ENCODE measurements around the gene XRRA1.
"Not testable (repeated sequence)": the region's sequence is repeated elsewhere in the genome, so short reads cannot be mapped to it uniquely, and the experiment has no call there.

XRRA1 gene

GRCh38 chr11:74978041-74978440 lies 29.1 kb upstream of the XRRA1 start:
- peaks cover 7% of the 10 kb centered on the region for H3K36me3 ChIP-seq (ENCODE audit: control insufficient read depth, insufficient read depth, low read length)
- H3K9me3 ChIP-seq (ENCODE audit: control insufficient read depth, low read length) = no peaks in the 10 kb centered on the region
- H3K4me3 ChIP-seq (ENCODE audit: insufficient read depth, low read depth, low read length) = no peak overlapping the region
- H3K27ac ChIP-seq (ENCODE audit: insufficient read depth, low read depth, low read length, poor library complexity, severe bottlenecking) = no peak overlapping the region
- no peaks in the 10 kb centered on the region for H3K4me1 ChIP-seq (ENCODE audit: control insufficient read depth, insufficient read depth, low read length)
- WGBS, 2 experiments = 93 to 97% methylated on average over 4 of the region's 4 CpGs
- no peaks in the 10 kb centered on the region for H3K27me3 ChIP-seq (ENCODE audit: control insufficient read depth, insufficient read depth, low read length, poor library complexity, severe bottlenecking)

- H3K4me1 ChIP-seq (ENCODE audit: control insufficient read depth, insufficient read depth, low read length) = no peaks in the 10 kb centered on the region
- peaks cover 10% of the 10 kb centered on the region for H3K36me3 ChIP-seq (ENCODE audit: control insufficient read depth, insufficient read depth, low read length)
- no peaks in the 10 kb centered on the region for H3K9me3 ChIP-seq (ENCODE audit: control insufficient read depth, low read length)
- no peak overlapping the region for H3K27ac ChIP-seq (ENCODE audit: insufficient read depth, low read depth, low read length, poor library complexity, severe bottlenecking)
- WGBS, 2 experiments = 94 to 100% methylated on average over 2 to 6 of the region's 6 CpGs
- H3K27me3 ChIP-seq (ENCODE audit: control insufficient read depth, insufficient read depth, low read length, poor library complexity, severe bottlenecking) = no peaks in the 10 kb centered on the region
- H3K4me3 ChIP-seq (ENCODE audit: insufficient read depth, low read depth, low read length) = no peak overlapping the region
Observed at GRCh38 chr11:74971424-74971823, 22.5 kb upstream of the XRRA1 start.

GRCh38 chr11:74970852-74971395 lies 22.0 kb upstream of the XRRA1 start:
- H3K36me3 ChIP-seq (ENCODE audit: control insufficient read depth, insufficient read depth, low read length) = peaks cover 10% of the 10 kb centered on the region

GRCh38 chr11:74966651-74967050 lies 17.8 kb upstream of the XRRA1 start:
- H3K9me3 ChIP-seq (ENCODE audit: control insufficient read depth, low read length) = no peaks in the 10 kb centered on the region
- peaks cover 10% of the 10 kb centered on the region for H3K36me3 ChIP-seq (ENCODE audit: control insufficient read depth, insufficient read depth, low read length)
- H3K27ac ChIP-seq (ENCODE audit: insufficient read depth, low read depth, low read length, poor library complexity, severe bottlenecking) = no peak overlapping the region
- WGBS, 2 experiments = 94 to 95% methylated on average over 5 of the region's 5 CpGs
- H3K27me3 ChIP-seq (ENCODE audit: control insufficient read depth, insufficient read depth, low read length, poor library complexity, severe bottlenecking) = no peaks in the 10 kb centered on the region
- H3K4me1 ChIP-seq (ENCODE audit: control insufficient read depth, insufficient read depth, low read length) = no peaks in the 10 kb centered on the region
- no peak overlapping the region for H3K4me3 ChIP-seq (ENCODE audit: insufficient read depth, low read depth, low read length)

More at GRCh38 chr11:74970852-74971395, 22.0 kb upstream of the XRRA1 start:
- no peaks in the 10 kb centered on the region for H3K9me3 ChIP-seq (ENCODE audit: control insufficient read depth, low read length)
- no peak overlapping the region for H3K27ac ChIP-seq (ENCODE audit: insufficient read depth, low read depth, low read length, poor library complexity, severe bottlenecking)
- no peaks in the 10 kb centered on the region for H3K27me3 ChIP-seq (ENCODE audit: control insufficient read depth, insufficient read depth, low read length, poor library complexity, severe bottlenecking)
- WGBS, 2 experiments = 88 to 100% methylated on average over 1 of the region's 1 CpG
- H3K4me1 ChIP-seq (ENCODE audit: control insufficient read depth, insufficient read depth, low read length) = no peaks in the 10 kb centered on the region
- H3K4me3 ChIP-seq (ENCODE audit: insufficient read depth, low read depth, low read length) = no peak overlapping the region

- not testable (repeated sequence) for H3K9me3 ChIP-seq (ENCODE audit: control insufficient read depth, low read length); H3K27ac ChIP-seq (ENCODE audit: insufficient read depth, low read depth, low read length, poor library complexity, severe bottlenecking); H3K27me3 ChIP-seq (ENCODE audit: control insufficient read depth, insufficient read depth, low read length, poor library complexity, severe bottlenecking); H3K4me1 ChIP-seq (ENCODE audit: control insufficient read depth, insufficient read depth, low read length); H3K36me3 ChIP-seq (ENCODE audit: control insufficient read depth, insufficient read depth, low read length); H3K4me3 ChIP-seq (ENCODE audit: insufficient read depth, low read depth, low read length)
- 86 to 92% methylated on average over 6 of the region's 6 CpGs for WGBS, 2 experiments
Observed at GRCh38 chr11:74960128-74960527, 11.2 kb upstream of the XRRA1 start.

- Histone ChIP-seq H3K36me3 (ENCODE audit: control insufficient read depth, insufficient read depth, low read length) (peaks cover 7% of the 10 kb centered on the region), H3K9me3 (ENCODE audit: control insufficient read depth, low read length) (no peaks in the 10 kb centered on the region), H3K27me3 (ENCODE audit: control insufficient read depth, insufficient read depth, low read length, poor library complexity, severe bottlenecking) (no peaks in the 10 kb centered on the region), H3K27ac (ENCODE audit: insufficient read depth, low read depth, low read length, poor library complexity, severe bottlenecking) (no peak overlapping the region), H3K4me1 (ENCODE audit: control insufficient read depth, insufficient read depth, low read length) (no peaks in the 10 kb centered on the region), H3K4me3 (ENCODE audit: insufficient read depth, low read depth, low read length) (no peak overlapping the region)
- WGBS, 2 experiments = 95 to 100% methylated on average over 1 of the region's 1 CpG
Observed at GRCh38 chr11:74957937-74958629, 9.2 kb upstream of the XRRA1 start.

GRCh38 chr11:74956397-74957015 lies 7.6 kb upstream of the XRRA1 start:
- Histone ChIP-seq H3K27me3 (ENCODE audit: control insufficient read depth, insufficient read depth, low read length, poor library complexity, severe bottlenecking) (no peaks in the 10 kb centered on the region), H3K36me3 (ENCODE audit: control insufficient read depth, insufficient read depth, low read length) (peaks cover 3% of the 10 kb centered on the region), H3K4me1 (ENCODE audit: control insufficient read depth, insufficient read depth, low read length) (no peaks in the 10 kb centered on the region), H3K9me3 (ENCODE audit: control insufficient read depth, low read length) (no peaks in the 10 kb centered on the region), H3K4me3 (ENCODE audit: insufficient read depth, low read depth, low read length) (no peak overlapping the region), H3K27ac (ENCODE audit: insufficient read depth, low read depth, low read length, poor library complexity, severe bottlenecking) (no peak overlapping the region)
- 89 to 94% methylated on average over 4 of the region's 4 CpGs for WGBS, 2 experiments

- H3K27ac ChIP-seq (ENCODE audit: insufficient read depth, low read depth, low read length, poor library complexity, severe bottlenecking) = no peak overlapping the region
- no peaks in the 10 kb centered on the region for H3K36me3 ChIP-seq (ENCODE audit: control insufficient read depth, insufficient read depth, low read length)
- no peaks in the 10 kb centered on the region for H3K27me3 ChIP-seq (ENCODE audit: control insufficient read depth, insufficient read depth, low read length, poor library complexity, severe bottlenecking)
- WGBS, 2 experiments = 88% methylated on average over 1 of the region's 1 CpG; no CpG with 5 or more reads in 1 of the 2 experiments
- no peaks in the 10 kb centered on the region for H3K4me1 ChIP-seq (ENCODE audit: control insufficient read depth, insufficient read depth, low read length)
- no peaks in the 10 kb centered on the region for H3K9me3 ChIP-seq (ENCODE audit: control insufficient read depth, low read length)
- H3K4me3 ChIP-seq (ENCODE audit: insufficient read depth, low read depth, low read length) = no peak overlapping the region
Observed at GRCh38 chr11:74954199-74954598, 5.3 kb upstream of the XRRA1 start.

GRCh38 chr11:74953451-74953850 lies 4.6 kb upstream of the XRRA1 start:
- no peak overlapping the region for H3K27ac ChIP-seq (ENCODE audit: insufficient read depth, low read depth, low read length, poor library complexity, severe bottlenecking)
- no peaks in the 10 kb centered on the region for H3K27me3 ChIP-seq (ENCODE audit: control insufficient read depth, insufficient read depth, low read length, poor library complexity, severe bottlenecking)
- no peaks in the 10 kb centered on the region for H3K36me3 ChIP-seq (ENCODE audit: control insufficient read depth, insufficient read depth, low read length)
- WGBS, 2 experiments = 97 to 100% methylated on average over 2 to 5 of the region's 5 CpGs
- no peaks in the 10 kb centered on the region for H3K9me3 ChIP-seq (ENCODE audit: control insufficient read depth, low read length)
- H3K4me3 ChIP-seq (ENCODE audit: insufficient read depth, low read depth, low read length) = no peak overlapping the region
- no peaks in the 10 kb centered on the region for H3K4me1 ChIP-seq (ENCODE audit: control insufficient read depth, insufficient read depth, low read length)

- H3K27me3 ChIP-seq (ENCODE audit: control insufficient read depth, insufficient read depth, low read length, poor library complexity, severe bottlenecking) = no peaks in the 10 kb centered on the region
- 90 to 97% methylated on average over 2 of the region's 2 CpGs for WGBS, 2 experiments
- no peaks in the 10 kb centered on the region for H3K9me3 ChIP-seq (ENCODE audit: control insufficient read depth, low read length)
- H3K4me3 ChIP-seq (ENCODE audit: insufficient read depth, low read depth, low read length) = no peak overlapping the region
- H3K27ac ChIP-seq (ENCODE audit: insufficient read depth, low read depth, low read length, poor library complexity, severe bottlenecking) = no peak overlapping the region
- no peaks in the 10 kb centered on the region for H3K4me1 ChIP-seq (ENCODE audit: control insufficient read depth, insufficient read depth, low read length)
- H3K36me3 ChIP-seq (ENCODE audit: control insufficient read depth, insufficient read depth, low read length) = no peaks in the 10 kb centered on the region
Observed at GRCh38 chr11:74952752-74953151, 3.9 kb upstream of the XRRA1 start.

Data from ectodermal cell (in vitro differentiated cells).